Measurements from ENCODE around the gene PIGR.
A peak's percentile ranks its signal among the peaks of the same experiment; 100 is the strongest.

Gene PIGR

GRCh38 chr1:206946261-206946660, at the start of gene PIGR:
TSS of gene PIGR (minus strand) at chr1:206946466. CDS start at chr1:206940531, 5,935 bp downstream.
- H3K4me3 Mint-ChIP-seq: no peak within 1 kb of the TSS
- peaks cover 0 to 5% of the 10 kb centered on the region in 2 donors for H3K9me3 Mint-ChIP-seq
- ATAC-seq (no peak), DNase-seq (no peak)
- H3K27me3 Mint-ChIP-seq: peaks cover 7% of the 10 kb centered on the region
- H3K4me1 Mint-ChIP-seq: no peaks in the 10 kb centered on the region
- H3K27ac Mint-ChIP-seq: peak within 1 kb of the TSS in 1 of 2 donors; percentile 83

GRCh38 chr1:206992790-206993189, 46.5 kb upstream of the PIGR start:
- DNase-seq (no peak), ATAC-seq (no peak)
- Mint-ChIP-seq H3K27me3 (peaks cover 32% of the 10 kb centered on the region), H3K4me1 (no peaks in the 10 kb centered on the region), H3K4me3 (no peak overlapping the region), H3K9me3 (no peaks in the 10 kb centered on the region), H3K27ac (no peak overlapping the region)

GRCh38 chr1:206987873-206988272, 41.6 kb upstream of the PIGR start:
- ATAC-seq: no peak
- Mint-ChIP-seq H3K9me3 (no peaks in the 10 kb centered on the region), H3K4me3 (no peak overlapping the region), H3K27me3 (peaks cover 29% of the 10 kb centered on the region), H3K4me1 (no peaks in the 10 kb centered on the region), H3K27ac (no peak overlapping the region)
- DNase-seq: no peak

GRCh38 chr1:206986885-206987284, 40.6 kb upstream of the PIGR start:
- peaks cover 26% of the 10 kb centered on the region for H3K27me3 Mint-ChIP-seq
- H3K4me1 Mint-ChIP-seq: no peaks in the 10 kb centered on the region
- H3K4me3 Mint-ChIP-seq: no peak overlapping the region
- no peak for DNase-seq
- no peak for ATAC-seq
- H3K27ac Mint-ChIP-seq: no peak overlapping the region
- H3K9me3 Mint-ChIP-seq: no peaks in the 10 kb centered on the region

- Mint-ChIP-seq H3K27me3 (peaks cover 24% of the 10 kb centered on the region), H3K4me3 (no peak overlapping the region), H3K4me1 (no peaks in the 10 kb centered on the region), H3K9me3 (no peaks in the 10 kb centered on the region), H3K27ac (no peak overlapping the region)
- ATAC-seq (no peak), DNase-seq (no peak)
These were observed 40.1 kb upstream of the PIGR start for GRCh38 chr1:206986402-206986801.

GRCh38 chr1:206985162-206985749, 39.0 kb upstream of the PIGR start:
- DNase-seq: no peak
- H3K27ac Mint-ChIP-seq: no peak overlapping the region
- H3K9me3 Mint-ChIP-seq: no peaks in the 10 kb centered on the region
- H3K4me3 Mint-ChIP-seq: no peak overlapping the region
- peaks cover 35% of the 10 kb centered on the region for H3K27me3 Mint-ChIP-seq
- H3K4me1 Mint-ChIP-seq: no peaks in the 10 kb centered on the region
- ATAC-seq: no peak

- ATAC-seq (peak; percentile 88), DNase-seq (peak; percentile 58 to 60)
- Mint-ChIP-seq H3K4me1 (no peaks in the 10 kb centered on the region), H3K4me3 (no peak overlapping the region), H3K27ac (no peak overlapping the region), H3K9me3 (no peaks in the 10 kb centered on the region), H3K27me3 (peaks cover 28% of the 10 kb centered on the region)
These were observed 36.0 kb upstream of the PIGR start for GRCh38 chr1:206982216-206982615.

- DNase-seq (no peak), ATAC-seq (no peak)
- Mint-ChIP-seq H3K9me3 (no peaks in the 10 kb centered on the region), H3K27ac (no peak overlapping the region), H3K4me3 (no peak overlapping the region), H3K27me3 (peaks cover 28% of the 10 kb centered on the region), H3K4me1 (no peaks in the 10 kb centered on the region)
These were observed 33.2 kb upstream of the PIGR start for GRCh38 chr1:206979379-206980043.

- DNase-seq: no peak
- peaks cover 22% of the 10 kb centered on the region for H3K27me3 Mint-ChIP-seq
- H3K9me3 Mint-ChIP-seq: no peaks in the 10 kb centered on the region
- no peak overlapping the region for H3K4me3 Mint-ChIP-seq
- H3K4me1 Mint-ChIP-seq: no peaks in the 10 kb centered on the region
- H3K27ac Mint-ChIP-seq: no peak overlapping the region
- no peak for ATAC-seq
These were observed 32.0 kb upstream of the PIGR start for GRCh38 chr1:206978259-206978658.

GRCh38 chr1:206975306-206975705, 29.0 kb upstream of the PIGR start:
- no peak for ATAC-seq
- H3K4me3 Mint-ChIP-seq: no peak overlapping the region
- H3K27me3 Mint-ChIP-seq: peaks cover 19% of the 10 kb centered on the region
- no peak for DNase-seq
- no peaks in the 10 kb centered on the region for H3K4me1 Mint-ChIP-seq
- no peak overlapping the region for H3K27ac Mint-ChIP-seq
- no peaks in the 10 kb centered on the region for H3K9me3 Mint-ChIP-seq

GRCh38 chr1:206974140-206974539, 27.9 kb upstream of the PIGR start:
- no peaks in the 10 kb centered on the region for H3K9me3 Mint-ChIP-seq
- DNase-seq (no peak), ATAC-seq (no peak)
- no peak overlapping the region for H3K27ac Mint-ChIP-seq
- H3K27me3 Mint-ChIP-seq: peaks cover 28% of the 10 kb centered on the region
- H3K4me3 Mint-ChIP-seq: no peak overlapping the region
- no peaks in the 10 kb centered on the region for H3K4me1 Mint-ChIP-seq

- Mint-ChIP-seq H3K4me3 (no peak overlapping the region), H3K9me3 (no peaks in the 10 kb centered on the region), H3K27ac (no peak overlapping the region), H3K27me3 (peaks cover 39% of the 10 kb centered on the region), H3K4me1 (peaks cover 8% of the 10 kb centered on the region)
- DNase-seq (no peak), ATAC-seq (no peak)
These were observed 26.5 kb upstream of the PIGR start for GRCh38 chr1:206972728-206973127.

- DNase-seq (no peak), ATAC-seq (no peak)
- H3K27me3 Mint-ChIP-seq: peaks cover 39% of the 10 kb centered on the region
- H3K27ac Mint-ChIP-seq: no peak overlapping the region
- no peak overlapping the region for H3K4me3 Mint-ChIP-seq
- H3K9me3 Mint-ChIP-seq: no peaks in the 10 kb centered on the region
- peaks cover 18% of the 10 kb centered on the region for H3K4me1 Mint-ChIP-seq
These were observed 24.9 kb upstream of the PIGR start for GRCh38 chr1:206971029-206971655.

- Mint-ChIP-seq H3K4me1 (peaks cover 18% of the 10 kb centered on the region), H3K27ac (peak within 1 kb of the TSS in 1 of 2 donors; percentile 72), H3K27me3 (peaks cover 39% of the 10 kb centered on the region), H3K4me3 (no peak within 1 kb of the TSS), H3K9me3 (no peaks in the 10 kb centered on the region)
- ATAC-seq (no peak), DNase-seq (no peak)
These were observed 24.2 kb upstream of the PIGR start, which contains the start of gene FCAMR for GRCh38 chr1:206970446-206970845. TSS of gene FCAMR (minus strand) at chr1:206970460. CDS start at chr1:206970125, 335 bp downstream.

- Mint-ChIP-seq H3K9me3 (no peaks in the 10 kb centered on the region), H3K4me3 (no peak overlapping the region), H3K4me1 (peaks cover 24% of the 10 kb centered on the region), H3K27me3 (peaks cover 39% of the 10 kb centered on the region), H3K27ac (no peak overlapping the region)
- no peak for DNase-seq
- ATAC-seq: no peak
These were observed 22.8 kb upstream of the PIGR start for GRCh38 chr1:206969090-206969489.

- H3K9me3 Mint-ChIP-seq: no peaks in the 10 kb centered on the region
- peak overlapping the region; percentile 63 to 64 for H3K4me3 Mint-ChIP-seq
- ATAC-seq: peak; percentile 20
- H3K27me3 Mint-ChIP-seq: peaks cover 35% of the 10 kb centered on the region
- peak overlapping the region in 1 of 2 donors; percentile 75 for H3K27ac Mint-ChIP-seq
- DNase-seq: no peak
- H3K4me1 Mint-ChIP-seq: peaks cover 42% of the 10 kb centered on the region
These were observed 21.0 kb upstream of the PIGR start for GRCh38 chr1:206967096-206967849.

Data from stimulated activated naive CD8-positive, alpha-beta T cell treated with anti-CD3 and anti-CD28 coated beads, Interleukin-15, amount 100 ng/mL, for 72 hours (primary cell).